Lower leg skin (tissue), 3 donors: ENCODE measurements around the gene ATP6V1G3.

Source experiments
- POLR2A ChIP-seq, 2 donors: fragments of 450-650 bp; IDR thresholded peaks; one replicate each; pipeline ENCODE4 v1.6.1; 2016 to 2017; ENCODE audit warnings: antibody characterized with exemption in 2 of 2, mild to moderate bottlenecking in 1 of 2, moderate library complexity in 1 of 2
- TF ChIP-seq, protein P1 (sequence below), 3 donors: fragments of 450-650 bp; IDR thresholded peaks; one replicate each; pipeline ENCODE4 v1.5.1; 2016; ENCODE audit warnings: antibody characterized with exemption in 3 of 3, mild to moderate bottlenecking in 3 of 3, moderate library complexity in 2 of 3

- TF ChIP-seq, protein P1, sequence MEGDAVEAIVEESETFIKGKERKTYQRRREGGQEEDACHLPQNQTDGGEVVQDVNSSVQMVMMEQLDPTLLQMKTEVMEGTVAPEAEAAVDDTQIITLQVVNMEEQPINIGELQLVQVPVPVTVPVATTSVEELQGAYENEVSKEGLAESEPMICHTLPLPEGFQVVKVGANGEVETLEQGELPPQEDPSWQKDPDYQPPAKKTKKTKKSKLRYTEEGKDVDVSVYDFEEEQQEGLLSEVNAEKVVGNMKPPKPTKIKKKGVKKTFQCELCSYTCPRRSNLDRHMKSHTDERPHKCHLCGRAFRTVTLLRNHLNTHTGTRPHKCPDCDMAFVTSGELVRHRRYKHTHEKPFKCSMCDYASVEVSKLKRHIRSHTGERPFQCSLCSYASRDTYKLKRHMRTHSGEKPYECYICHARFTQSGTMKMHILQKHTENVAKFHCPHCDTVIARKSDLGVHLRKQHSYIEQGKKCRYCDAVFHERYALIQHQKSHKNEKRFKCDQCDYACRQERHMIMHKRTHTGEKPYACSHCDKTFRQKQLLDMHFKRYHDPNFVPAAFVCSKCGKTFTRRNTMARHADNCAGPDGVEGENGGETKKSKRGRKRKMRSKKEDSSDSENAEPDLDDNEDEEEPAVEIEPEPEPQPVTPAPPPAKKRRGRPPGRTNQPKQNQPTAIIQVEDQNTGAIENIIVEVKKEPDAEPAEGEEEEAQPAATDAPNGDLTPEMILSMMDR (IDR thresholded peaks at IDR 0.05) = no peak
- TF ChIP-seq POLR2A (IDR thresholded peaks at IDR 0.05) = no peak
These were observed 22.8 kb downstream of the ATP6V1G3 start for GRCh38 chr1:198517623-198518199.
